ENCODE results near the gene ARSB. TPM values are rescaled to one million over a fixed set of nuclear protein-coding genes. Genes with fewer than 3 reads are reported as not detected.

Gene ARSB
- total RNA-seq, 1 experiment from 2014 or later: 11.4 TPM

- no peak overlapping the region for H2BK120ac ChIP-seq (ENCODE audit: low read depth, low read length, poor library complexity, severe bottlenecking)
- no peak overlapping the region for H3K27ac ChIP-seq (ENCODE audit: insufficient read length, low read depth, low read length)
- no peaks in the 10 kb centered on the region for H3K27me3 ChIP-seq (ENCODE audit: insufficient read depth, low read length)
- WGBS (ENCODE audit: extremely low coverage, insufficient read length, low lambda C conversion rate): no CpG with 5 or more reads among the region's 1 CpG
- no peak overlapping the region for H2BK15ac ChIP-seq (ENCODE audit: low read depth, low read length)
- H3K4me2 ChIP-seq (ENCODE audit: insufficient read depth, insufficient read length, low read length): no peak overlapping the region
- no peak overlapping the region for H3K9ac ChIP-seq (ENCODE audit: extremely low read depth, insufficient read length, low read length)
- H3K4me1 Mint-ChIP-seq: peaks cover 7 to 12% of the 10 kb centered on the region in 2 experiments; a peak in 3 of 4 replicates
- no peak overlapping the region for H2BK20ac ChIP-seq (ENCODE audit: low read depth, low read length, poor library complexity, severe bottlenecking)
- no peak overlapping the region for H3K14ac ChIP-seq (ENCODE audit: insufficient read depth, low read length)
- no peaks in the 10 kb centered on the region for H3K9me3 ChIP-seq (ENCODE audit: control insufficient read depth, low read depth, low read length)
- H2AK5ac ChIP-seq (ENCODE audit: insufficient read length, low read length): no peak overlapping the region
- no peak overlapping the region for H4K91ac ChIP-seq (ENCODE audit: insufficient read length, low read depth, low read length)
- H3K23ac ChIP-seq (ENCODE audit: insufficient read length, low read depth, low read length): no peak overlapping the region
- no peaks in the 10 kb centered on the region for H3K79me1 ChIP-seq (ENCODE audit: insufficient read depth, low read depth, low read length, poor library complexity, severe bottlenecking)
- no peak overlapping the region for H3K27ac Mint-ChIP-seq
- H3K27me3 Mint-ChIP-seq (ENCODE audit: low read depth): peaks cover 3% of the 10 kb centered on the region
- no peak overlapping the region for H3K18ac ChIP-seq (ENCODE audit: insufficient read length, low read depth, low read length)
- no peaks in the 10 kb centered on the region for H3K36me3 Mint-ChIP-seq (ENCODE audit: insufficient read depth in 1 of 3, low read depth in 3 of 3)
- H3K79me2 ChIP-seq (ENCODE audit: insufficient read depth, low read length): no peaks in the 10 kb centered on the region
- DNase-seq: no peak
- no peak overlapping the region for H2BK5ac ChIP-seq (ENCODE audit: insufficient read length, low read length)
- no peaks in the 10 kb centered on the region for H3K9me3 Mint-ChIP-seq
- H3T11ph ChIP-seq (ENCODE audit: low read length): no peak overlapping the region
- peaks cover under 1% of the 10 kb centered on the region; the same call in 1 of the 2 replicates for H3K4me1 ChIP-seq (ENCODE audit: insufficient read depth, low read length)
- TF ChIP-seq, protein P1, sequence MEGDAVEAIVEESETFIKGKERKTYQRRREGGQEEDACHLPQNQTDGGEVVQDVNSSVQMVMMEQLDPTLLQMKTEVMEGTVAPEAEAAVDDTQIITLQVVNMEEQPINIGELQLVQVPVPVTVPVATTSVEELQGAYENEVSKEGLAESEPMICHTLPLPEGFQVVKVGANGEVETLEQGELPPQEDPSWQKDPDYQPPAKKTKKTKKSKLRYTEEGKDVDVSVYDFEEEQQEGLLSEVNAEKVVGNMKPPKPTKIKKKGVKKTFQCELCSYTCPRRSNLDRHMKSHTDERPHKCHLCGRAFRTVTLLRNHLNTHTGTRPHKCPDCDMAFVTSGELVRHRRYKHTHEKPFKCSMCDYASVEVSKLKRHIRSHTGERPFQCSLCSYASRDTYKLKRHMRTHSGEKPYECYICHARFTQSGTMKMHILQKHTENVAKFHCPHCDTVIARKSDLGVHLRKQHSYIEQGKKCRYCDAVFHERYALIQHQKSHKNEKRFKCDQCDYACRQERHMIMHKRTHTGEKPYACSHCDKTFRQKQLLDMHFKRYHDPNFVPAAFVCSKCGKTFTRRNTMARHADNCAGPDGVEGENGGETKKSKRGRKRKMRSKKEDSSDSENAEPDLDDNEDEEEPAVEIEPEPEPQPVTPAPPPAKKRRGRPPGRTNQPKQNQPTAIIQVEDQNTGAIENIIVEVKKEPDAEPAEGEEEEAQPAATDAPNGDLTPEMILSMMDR (conservative IDR thresholded peaks at IDR 0.05): no peak
- no peak overlapping the region for H3K56ac ChIP-seq (ENCODE audit: insufficient read length, low read depth, low read length)
- no peak overlapping the region for H3K4me3 Mint-ChIP-seq
- H2AFZ ChIP-seq (ENCODE audit: low read length): no peak overlapping the region
- H4K20me1 ChIP-seq (ENCODE audit: control insufficient read depth, insufficient read depth, insufficient read length): no peaks in the 10 kb centered on the region
- no peak overlapping the region for H3K4ac ChIP-seq (ENCODE audit: low read depth, low read length)
- H4K8ac ChIP-seq (replicated peaks; ENCODE audit: insufficient read length, low read depth, low read length): no peak overlapping the region
- H4K5ac ChIP-seq (ENCODE audit: insufficient read length, low read depth, low read length): no peak overlapping the region
- no peak overlapping the region for H2BK12ac ChIP-seq (ENCODE audit: insufficient read length, low read depth, low read length)
- no peaks in the 10 kb centered on the region for H3K23me2 ChIP-seq (ENCODE audit: insufficient read length, low read depth, low read length, poor library complexity, severe bottlenecking)
Measured at GRCh38 chr5:78751872-78752271, 233.2 kb downstream of the ARSB start.

Data from H9 (cell line).